RCC 7860 (cell line): ENCODE data around the gene LTBR.

Source experiments
- DNase-seq: peaks from one replicate; pipeline ENCODE4 v3.0.0-alpha.2; 2015; ENCODE audit warnings: low spot score
- FAIRE-seq: peaks from 2 replicates; lab custom pipeline; 2012; peaks lifted over from hg19 to GRCh38; lab: Jason Lieb, UNC

Gene LTBR

GRCh38 chr12:6346235-6346832 lies 37.6 kb upstream of the LTBR start:
- no peak for DNase-seq
- no peak for FAIRE-seq

- DNase-seq (no peak), FAIRE-seq (no peak)
Measured at GRCh38 chr12:6346942-6347341, 37.0 kb upstream of the LTBR start.

- peak; percentile 86 for FAIRE-seq
- peak; percentile 77 for DNase-seq
Measured at GRCh38 chr12:6347367-6348338, 36.3 kb upstream of the LTBR start.

GRCh38 chr12:6351622-6352021 lies 32.3 kb upstream of the LTBR start:
- FAIRE-seq: no peak

GRCh38 chr12:6352193-6353173 lies 31.5 kb upstream of the LTBR start:
- DNase-seq (no peak), FAIRE-seq (no peak)

More at GRCh38 chr12:6351622-6352021, 32.3 kb upstream of the LTBR start:
- no peak for DNase-seq

- no peak for DNase-seq
- no peak for FAIRE-seq
Measured at GRCh38 chr12:6354495-6355393, 29.2 kb upstream of the LTBR start.

GRCh38 chr12:6355491-6356373 lies 28.2 kb upstream of the LTBR start:
- DNase-seq (no peak), FAIRE-seq (no peak)

- no peak for DNase-seq
- FAIRE-seq: no peak
Measured at GRCh38 chr12:6356374-6356820, 27.6 kb upstream of the LTBR start.

GRCh38 chr12:6358881-6359280 lies 25.1 kb upstream of the LTBR start:
- DNase-seq (no peak), FAIRE-seq (no peak)

- no peak for FAIRE-seq
- no peak for DNase-seq
Measured at GRCh38 chr12:6360080-6360571, 23.8 kb upstream of the LTBR start.

- DNase-seq (no peak), FAIRE-seq (no peak)
Measured at GRCh38 chr12:6360578-6361490, 23.1 kb upstream of the LTBR start.

GRCh38 chr12:6361834-6362233 lies 22.1 kb upstream of the LTBR start:
- DNase-seq: peak; percentile 93
- FAIRE-seq: peak; percentile 88

GRCh38 chr12:6362403-6362802 lies 21.6 kb upstream of the LTBR start:
- no peak for DNase-seq
- no peak for FAIRE-seq

GRCh38 chr12:6363010-6363329 lies 21.0 kb upstream of the LTBR start:
- no peak for DNase-seq
- FAIRE-seq: no peak

- no peak for DNase-seq
Measured at GRCh38 chr12:6363330-6364043, 20.5 kb upstream of the LTBR start.

GRCh38 chr12:6364044-6364374 lies 20.0 kb upstream of the LTBR start:
- DNase-seq (no peak), FAIRE-seq (no peak)

More at GRCh38 chr12:6363330-6364043, 20.5 kb upstream of the LTBR start:
- no peak for FAIRE-seq
